H1 (cell line): ENCODE measurements around the gene EPB41L4A.

Source experiments
- ATF2 ChIP-seq: IDR thresholded peaks from 2 replicates; pipeline ENCODE4 v1.6.1; 2012; ENCODE audit warnings: low read length, inconsistent platforms
- CTCF ChIP-seq, 3 experiments: IDR thresholded peaks; 1 replicate in 2 of 3; 2 replicates in 1 of 3; pipeline versions ENCODE4 v1.5.1 to v1.6.1; 2011; ENCODE audit warnings: low read length in 3 of 3, mild to moderate bottlenecking in 3 of 3, inconsistent platforms in 2 of 3, low read depth in 1 of 3, moderate library complexity in 1 of 3; ENCODE audit not compliant: insufficient read depth in 1 of 3; ENCODE audit errors: control extremely low read depth in 1 of 3
- MAX ChIP-seq: IDR thresholded peaks from 2 replicates; pipeline ENCODE4 v1.6.1; 2012; ENCODE audit warnings: inconsistent platforms
- POLR2A ChIP-seq, 2 experiments: IDR thresholded peaks; 1 replicate in 1 of 2; 2 replicates in 1 of 2; pipeline ENCODE4 v1.6.1; 2011; ENCODE audit warnings: low read depth in 2 of 2, low read length in 2 of 2, mild to moderate bottlenecking in 2 of 2; ENCODE audit errors: control extremely low read depth in 1 of 2
- RFX5 ChIP-seq: IDR thresholded peaks from 2 replicates; pipeline ENCODE4 v1.6.1; 2011; ENCODE audit warnings: low read depth, low read length, improper control_type of control experiment, borderline replicate concordance

DNA sequence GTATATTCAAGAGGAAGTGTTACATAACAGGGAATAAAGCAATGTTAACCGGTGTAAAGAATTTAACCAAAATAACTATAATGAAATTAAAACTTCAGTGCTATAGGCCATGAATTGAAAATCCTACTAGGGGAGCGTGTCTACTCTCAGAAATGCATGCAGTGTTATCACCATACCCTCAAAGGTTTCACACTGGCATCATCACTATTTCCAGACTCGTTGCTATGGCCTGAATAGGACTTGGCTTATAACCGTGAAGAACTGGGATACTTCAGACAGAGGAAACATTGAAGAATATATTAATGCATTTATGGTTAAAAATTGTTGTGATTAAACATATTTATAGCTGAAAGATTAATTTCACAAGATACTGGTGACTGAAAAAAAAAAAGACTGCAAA lies 154.9 kb downstream of the EPB41L4A start:
- no peak for TF ChIP-seq MAX
- no peak for TF ChIP-seq POLR2A (IDR thresholded peaks at IDR 0.05; ENCODE audit: control extremely low read depth in 1 of 2, low read depth in 2 of 2, low read length in 2 of 2)
- no peak for TF ChIP-seq ATF2
- TF ChIP-seq CTCF (IDR thresholded peaks at IDR 0.05; ENCODE audit: control extremely low read depth in 1 of 3, insufficient read depth in 1 of 3, low read depth in 1 of 3, low read length in 3 of 3) = no peak
- TF ChIP-seq RFX5 = no peak
